GM12873 (cell line): Measurements from ENCODE around the gene SNTA1.

Experiments used
- CTCF ChIP-seq: IDR thresholded peaks from 2 replicates; pipeline ENCODE4 v1.5.1; 2012; ENCODE audit warnings: low read depth, mild to moderate bottlenecking, moderate library complexity, low read length, control low read depth; ENCODE audit not compliant: insufficient read depth; ENCODE audit errors: missing control alignments

Gene SNTA1

GRCh38 chr20:33443512-33444239, at the start of gene SNTA1:
TSS of gene SNTA1 (minus strand) at chr20:33443763. CDS start at chr20:33443620, 143 bp downstream.
- TF ChIP-seq CTCF = no peak

GRCh38 chr20:33490934-33491656, 47.5 kb upstream of the SNTA1 start:
- no peak for TF ChIP-seq CTCF

DNA sequence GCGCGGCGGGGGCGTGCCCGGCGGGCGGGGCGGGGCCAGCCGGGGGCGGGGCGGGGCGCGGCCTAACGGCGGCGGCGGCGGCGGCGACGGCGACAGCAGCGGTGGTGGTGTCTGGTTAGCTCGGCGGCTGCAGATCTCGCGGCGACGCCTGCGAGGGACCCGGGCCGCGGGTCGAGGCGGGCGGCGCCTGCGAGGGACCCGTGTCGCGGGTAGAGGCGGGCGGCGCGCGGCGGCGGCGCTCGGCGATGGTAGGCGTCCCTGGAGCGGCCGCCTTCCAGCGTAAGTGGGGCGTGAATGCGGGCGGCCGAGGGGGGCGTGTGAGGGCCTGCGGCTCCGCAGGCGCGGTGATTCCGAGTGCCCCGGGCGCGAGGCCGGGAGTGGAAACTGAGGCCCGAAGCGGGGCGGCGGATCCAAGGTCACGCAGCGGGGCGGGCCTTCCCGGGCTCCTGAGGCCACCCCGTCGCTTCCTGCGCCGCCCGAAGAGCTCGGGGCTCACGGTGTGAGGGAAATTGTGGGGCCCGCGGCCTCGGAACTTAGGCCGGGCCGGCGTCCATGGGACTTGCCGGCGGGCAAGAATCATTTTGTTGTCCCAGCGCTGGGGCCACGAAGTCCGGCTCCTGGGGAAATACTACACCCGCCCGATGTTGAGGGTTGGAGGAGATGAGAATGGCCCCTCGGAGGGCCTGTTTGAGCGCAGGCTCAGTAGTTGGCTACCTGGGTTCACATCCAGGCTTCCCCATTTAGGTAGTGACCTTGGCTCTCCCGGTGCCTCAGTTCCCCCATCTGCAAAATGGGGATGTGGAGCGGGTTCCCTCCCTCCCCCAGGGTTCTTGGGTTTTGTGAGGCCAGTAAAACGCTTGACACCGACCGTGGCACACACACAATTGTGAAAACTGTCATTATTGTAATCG, 46.7 kb upstream of the SNTA1 start, which contains the start of gene CBFA2T2:
Gene CBFA2T2 (plus strand): TSS at position 74 of the 911 bp plus-strand sequence. CDS start 172 bp downstream, at position 246.
- TF ChIP-seq CTCF = no peak

GRCh38 chr20:33489495-33490022, 46.0 kb upstream of the SNTA1 start:
- no peak for TF ChIP-seq CTCF

DNA sequence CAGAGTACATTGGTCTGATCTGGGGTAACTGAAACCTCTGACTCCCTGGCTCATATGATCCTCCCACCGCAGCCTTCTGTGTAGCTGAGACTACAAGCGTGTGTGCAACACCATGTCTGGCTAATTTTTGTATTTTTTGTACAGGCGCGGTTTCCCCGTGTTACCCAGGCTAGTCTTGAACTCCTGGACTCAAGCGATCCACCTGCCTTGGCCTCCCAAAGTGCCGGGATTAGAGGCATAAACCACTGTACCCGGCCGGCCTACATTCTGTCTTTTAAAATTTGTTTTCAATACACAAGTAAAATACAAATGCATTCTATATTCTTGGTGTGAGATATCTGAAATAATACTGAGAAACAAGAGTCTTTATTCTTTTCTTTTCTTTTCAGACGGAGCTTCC, 44.6 kb upstream of the SNTA1 start:
- no peak for TF ChIP-seq CTCF

DNA sequence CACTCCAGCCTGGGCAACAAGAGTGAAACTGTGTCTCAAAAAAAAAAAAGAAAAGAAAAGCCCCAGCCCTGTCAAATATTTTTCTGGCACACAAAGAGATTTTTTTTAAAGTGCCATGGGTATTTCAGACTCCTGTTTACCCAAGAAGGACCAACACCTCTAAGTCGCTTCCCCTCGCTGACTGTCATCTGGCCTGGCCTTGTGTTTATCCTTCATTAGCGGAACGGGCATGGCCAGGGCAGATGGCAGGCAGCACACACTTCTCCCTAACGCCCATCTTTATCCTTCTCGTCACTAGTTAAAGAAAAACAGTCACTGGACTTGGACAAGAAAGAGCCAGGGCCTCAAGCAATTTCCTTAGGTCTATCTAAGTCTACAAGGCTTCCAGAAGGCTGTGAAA, 39.0 kb upstream of the SNTA1 start:
- TF ChIP-seq CTCF = no peak
